ENCODE measurements around the gene GOLT1B.

Gene GOLT1B

DNA sequence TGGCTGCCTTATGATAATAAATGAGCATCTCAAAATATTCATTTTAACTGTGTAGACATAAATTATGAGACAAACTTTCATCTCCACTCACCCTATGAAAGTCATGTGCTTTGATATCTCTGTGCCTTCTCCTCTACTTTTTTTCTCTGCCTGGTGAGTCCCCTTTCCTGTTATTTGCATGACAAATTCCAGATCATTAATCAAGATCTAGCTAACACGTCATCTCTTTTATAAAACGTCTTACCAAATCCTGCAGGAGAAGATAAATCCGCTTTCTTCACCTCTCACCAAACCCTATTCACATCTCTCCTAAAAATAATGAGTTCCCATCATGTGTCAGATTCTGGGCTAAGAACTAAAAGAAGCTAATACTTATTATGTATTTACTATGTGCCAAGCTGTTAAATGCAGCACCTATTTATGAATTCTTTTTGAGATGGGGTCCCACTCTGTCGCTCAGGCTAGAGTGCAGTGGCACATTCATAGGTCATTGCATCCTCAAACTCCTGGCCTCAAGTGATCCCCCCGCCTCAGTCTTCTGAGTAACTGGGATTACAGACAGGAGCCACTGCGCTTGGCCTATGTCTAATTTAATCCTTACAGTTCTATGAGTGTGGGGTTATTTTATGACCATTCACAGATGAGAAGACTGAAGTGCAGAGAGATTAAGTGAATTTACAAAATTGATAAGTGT is 51.2 kb downstream of the GOLT1B start:
- H2AFZ ChIP-seq (ENCODE audit: low read depth) = no peak overlapping the region
- H3K4me3 ChIP-seq (IDR thresholded peaks at IDR 0.05; ENCODE audit: insufficient read depth, low read depth, low read length) = no peak overlapping the region
- H3K27ac ChIP-seq = no peak overlapping the region
- H3K4me1 ChIP-seq (ENCODE audit: low read depth, poor library complexity, severe bottlenecking) = no peaks in the 10 kb centered on the region
- no peaks in the 10 kb centered on the region for H4K20me1 ChIP-seq (ENCODE audit: insufficient read depth)
- TF ChIP-seq, protein P1, sequence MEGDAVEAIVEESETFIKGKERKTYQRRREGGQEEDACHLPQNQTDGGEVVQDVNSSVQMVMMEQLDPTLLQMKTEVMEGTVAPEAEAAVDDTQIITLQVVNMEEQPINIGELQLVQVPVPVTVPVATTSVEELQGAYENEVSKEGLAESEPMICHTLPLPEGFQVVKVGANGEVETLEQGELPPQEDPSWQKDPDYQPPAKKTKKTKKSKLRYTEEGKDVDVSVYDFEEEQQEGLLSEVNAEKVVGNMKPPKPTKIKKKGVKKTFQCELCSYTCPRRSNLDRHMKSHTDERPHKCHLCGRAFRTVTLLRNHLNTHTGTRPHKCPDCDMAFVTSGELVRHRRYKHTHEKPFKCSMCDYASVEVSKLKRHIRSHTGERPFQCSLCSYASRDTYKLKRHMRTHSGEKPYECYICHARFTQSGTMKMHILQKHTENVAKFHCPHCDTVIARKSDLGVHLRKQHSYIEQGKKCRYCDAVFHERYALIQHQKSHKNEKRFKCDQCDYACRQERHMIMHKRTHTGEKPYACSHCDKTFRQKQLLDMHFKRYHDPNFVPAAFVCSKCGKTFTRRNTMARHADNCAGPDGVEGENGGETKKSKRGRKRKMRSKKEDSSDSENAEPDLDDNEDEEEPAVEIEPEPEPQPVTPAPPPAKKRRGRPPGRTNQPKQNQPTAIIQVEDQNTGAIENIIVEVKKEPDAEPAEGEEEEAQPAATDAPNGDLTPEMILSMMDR (conservative IDR thresholded peaks at IDR 0.05; ENCODE audit: low read depth, low read length) = no peak
- no peak overlapping the region for H3K9ac ChIP-seq
- no peaks in the 10 kb centered on the region for H3K36me3 ChIP-seq (ENCODE audit: insufficient read depth)
- no peaks in the 10 kb centered on the region for H3K79me2 ChIP-seq (ENCODE audit: insufficient read depth, low read depth)
- H3K4me2 ChIP-seq = no peak overlapping the region
- no peaks in the 10 kb centered on the region for H3K27me3 ChIP-seq (ENCODE audit: insufficient read depth, low read depth)

DNA sequence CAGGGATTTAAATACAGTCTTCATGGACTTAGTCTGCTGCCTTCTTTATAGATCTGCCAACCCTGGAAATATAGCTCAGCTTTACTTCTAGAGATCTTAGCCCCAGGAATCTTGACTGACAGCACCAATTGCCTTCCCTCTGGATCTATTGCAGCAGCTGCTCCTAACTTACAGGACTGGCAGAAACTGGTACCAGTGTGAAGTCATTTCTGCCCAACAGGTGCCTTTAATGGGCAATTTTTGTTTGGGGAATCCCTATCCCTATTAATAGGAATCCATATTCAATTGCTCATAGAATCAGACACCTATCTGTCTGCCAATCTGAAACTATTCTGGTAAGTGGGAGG is 51.7 kb downstream of the GOLT1B start:
- H3K4me3 ChIP-seq (IDR thresholded peaks at IDR 0.05; ENCODE audit: insufficient read depth, low read depth, low read length) = no peak overlapping the region
- TF ChIP-seq, protein P1 (conservative IDR thresholded peaks at IDR 0.05; ENCODE audit: low read depth, low read length) = no peak
- H3K9ac ChIP-seq = no peak overlapping the region
- H2AFZ ChIP-seq (ENCODE audit: low read depth) = no peak overlapping the region
- no peaks in the 10 kb centered on the region for H3K27me3 ChIP-seq (ENCODE audit: insufficient read depth, low read depth)
- no peaks in the 10 kb centered on the region for H3K4me1 ChIP-seq (ENCODE audit: low read depth, poor library complexity, severe bottlenecking)
- no peaks in the 10 kb centered on the region for H3K36me3 ChIP-seq (ENCODE audit: insufficient read depth)
- no peaks in the 10 kb centered on the region for H4K20me1 ChIP-seq (ENCODE audit: insufficient read depth)
- H3K79me2 ChIP-seq (ENCODE audit: insufficient read depth, low read depth) = no peaks in the 10 kb centered on the region
- H3K4me2 ChIP-seq = no peak overlapping the region
- H3K27ac ChIP-seq = no peak overlapping the region

DNA sequence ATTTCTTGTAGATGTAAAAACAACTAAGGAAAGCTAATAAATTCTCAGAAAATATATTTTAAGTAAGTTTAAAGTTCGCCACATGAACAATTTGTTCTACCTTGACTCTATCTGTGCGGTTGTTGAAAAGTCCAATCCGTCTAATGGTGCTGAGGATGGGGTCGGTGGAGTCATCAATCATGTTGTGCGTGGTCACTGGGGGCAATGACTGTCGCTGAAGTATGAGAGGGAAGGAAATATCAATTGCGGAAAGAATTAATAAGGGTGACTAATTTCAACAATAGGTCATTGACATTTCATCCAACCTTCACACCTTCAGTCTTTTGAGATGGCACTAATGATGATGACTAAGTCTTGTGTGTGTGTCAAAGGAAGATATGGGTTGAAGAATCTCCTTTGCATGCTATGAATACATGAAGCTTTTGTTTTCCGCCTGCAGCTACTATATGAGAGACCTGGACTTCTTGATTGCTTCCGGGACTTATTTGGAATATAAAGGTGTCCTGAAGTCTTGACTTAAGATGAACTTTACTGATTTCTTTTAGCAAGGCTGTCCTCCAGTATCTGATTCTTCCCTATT is 56.6 kb downstream of the GOLT1B start:
- no peaks in the 10 kb centered on the region for H3K36me3 ChIP-seq (ENCODE audit: insufficient read depth)
- no peak overlapping the region for H3K4me2 ChIP-seq
- no peak overlapping the region for H3K27ac ChIP-seq
- TF ChIP-seq, protein P1 (conservative IDR thresholded peaks at IDR 0.05; ENCODE audit: low read depth, low read length) = no peak
- H3K79me2 ChIP-seq (ENCODE audit: insufficient read depth, low read depth) = no peaks in the 10 kb centered on the region
- H3K4me3 ChIP-seq (IDR thresholded peaks at IDR 0.05; ENCODE audit: insufficient read depth, low read depth, low read length) = no peak overlapping the region
- H4K20me1 ChIP-seq (ENCODE audit: insufficient read depth) = no peaks in the 10 kb centered on the region
- no peak overlapping the region for H3K9ac ChIP-seq
- H2AFZ ChIP-seq (ENCODE audit: low read depth) = no peak overlapping the region
- H3K27me3 ChIP-seq (ENCODE audit: insufficient read depth, low read depth) = no peaks in the 10 kb centered on the region
- no peaks in the 10 kb centered on the region for H3K4me1 ChIP-seq (ENCODE audit: low read depth, poor library complexity, severe bottlenecking)

DNA sequence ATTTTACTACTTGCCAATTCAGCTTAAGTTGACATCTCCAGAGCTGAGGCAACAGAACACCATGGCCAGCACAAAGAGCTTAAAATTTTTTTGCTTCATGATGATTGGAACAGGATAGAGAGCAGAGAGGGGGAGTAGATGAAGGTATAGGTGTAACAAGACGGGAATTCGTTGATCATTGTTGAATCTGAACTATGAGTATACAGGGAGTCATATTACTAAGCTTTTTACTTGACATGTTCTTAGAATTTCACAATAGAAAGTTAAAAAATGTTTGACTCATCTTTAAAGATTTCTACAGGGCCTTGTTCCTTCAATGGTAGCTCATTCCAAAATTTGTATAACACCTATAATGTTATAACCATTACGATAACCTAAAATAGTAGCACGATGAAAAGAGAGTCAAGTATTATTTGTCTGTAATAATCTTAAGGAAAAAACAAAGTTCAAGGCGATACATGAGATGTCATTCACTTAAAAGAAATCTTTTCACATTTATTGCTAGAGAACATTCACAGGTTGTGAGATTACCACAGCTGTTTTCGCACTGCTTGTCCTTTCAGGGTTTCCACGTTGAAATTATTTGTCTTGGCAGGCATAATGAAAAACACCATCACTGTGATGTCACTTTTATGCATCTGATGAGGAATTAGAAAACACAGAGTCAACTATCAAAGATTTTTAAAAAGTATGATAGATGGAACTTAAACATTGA is 58.4 kb downstream of the GOLT1B start:
- H4K20me1 ChIP-seq (ENCODE audit: insufficient read depth) = no peaks in the 10 kb centered on the region
- H3K4me3 ChIP-seq (IDR thresholded peaks at IDR 0.05; ENCODE audit: insufficient read depth, low read depth, low read length) = no peak overlapping the region
- H3K27ac ChIP-seq = no peak overlapping the region
- H3K9ac ChIP-seq = no peak overlapping the region
- no peaks in the 10 kb centered on the region for H3K4me1 ChIP-seq (ENCODE audit: low read depth, poor library complexity, severe bottlenecking)
- no peaks in the 10 kb centered on the region for H3K79me2 ChIP-seq (ENCODE audit: insufficient read depth, low read depth)
- H2AFZ ChIP-seq (ENCODE audit: low read depth) = no peak overlapping the region
- TF ChIP-seq, protein P1 (conservative IDR thresholded peaks at IDR 0.05; ENCODE audit: low read depth, low read length) = no peak
- H3K36me3 ChIP-seq (ENCODE audit: insufficient read depth) = no peaks in the 10 kb centered on the region
- H3K4me2 ChIP-seq = no peak overlapping the region
- no peaks in the 10 kb centered on the region for H3K27me3 ChIP-seq (ENCODE audit: insufficient read depth, low read depth)

Measured in KMS-11 (cell line).